SK-N-SH (cell line): ENCODE results near the gene BNIP5. TPM values are rescaled to one million over a fixed set of nuclear protein-coding genes. Genes with fewer than 3 reads are reported as not detected.

ENCODE experiments used
- CTCF ChIA-PET: fragments of 300-600, 350-600 bp; formaldehyde crosslinking; extraction: SDS; loops from one replicate; lab custom pipeline; 2021; lab: Yijun Ruan, JAX
- POLR2A ChIA-PET: fragments of 350-600 bp; sonication (Branson Sonifier 250); formaldehyde crosslinking; extraction: SDS; loops from one replicate; lab custom pipeline; 2020; ENCODE audit warnings: antibody characterized with exemption, inconsistent platforms; lab: Yijun Ruan, JAX
- DNase-seq: peaks from one replicate; pipeline ENCODE4 v3.0.0; 2012
- H2AFZ ChIP-seq: fragments of 200-600 bp; sonication (generic); 2 replicates; pipeline ENCODE4 v1.8.1; 2016; ENCODE audit warnings: antibody characterized with exemption, mild to moderate bottlenecking, low read depth
- H3F3A ChIP-seq: fragments of 200-600 bp; sonication (generic); replicated peaks from 2 replicates; pipeline ENCODE3; 2016; ENCODE audit warnings: antibody characterized with exemption, mild to moderate bottlenecking; ENCODE audit not compliant: insufficient read depth
- H3K27ac ChIP-seq, 2 experiments: fragments of 200-500 bp in 1 of 2; fragments of 200-600 bp in 1 of 2; sonication (Bioruptor generic) in 1 of 2; sonication (generic), shearing (Covaris generic) in 1 of 2; 2 replicates each; pipeline versions ENCODE4 v1.5.1 to v1.6.1; 2014 to 2016; ENCODE audit warnings: low read depth in 2 of 2, inconsistent platforms in 1 of 2, low read length in 1 of 2, mild to moderate bottlenecking in 1 of 2, mixed read lengths in 1 of 2
- H3K27me3 ChIP-seq: fragments of 200-600 bp; sonication (generic), shearing (Covaris generic); 2 replicates; pipeline ENCODE4 v1.6.1; 2016; ENCODE audit warnings: mixed run types; ENCODE audit not compliant: insufficient read depth
- H3K36me3 ChIP-seq, 2 experiments: fragments of 200-500 bp in 1 of 2; fragments of 200-600 bp in 1 of 2; sonication (Bioruptor generic) in 1 of 2; sonication (generic) in 1 of 2; replicated peaks in 1 of 2; 2 replicates each; pipeline versions ENCODE3 to v1.5.1; 2014 to 2016; ENCODE audit warnings: low read length in 1 of 2, mild to moderate bottlenecking in 1 of 2; ENCODE audit not compliant: insufficient read depth in 2 of 2, control insufficient read depth in 1 of 2
- H3K4me1 ChIP-seq, 2 experiments: fragments of 200-500 bp in 1 of 2; fragments of 200-600 bp in 1 of 2; sonication (Bioruptor generic) in 1 of 2; sonication (generic), shearing (Covaris generic) in 1 of 2; 2 replicates each; pipeline versions ENCODE4 v1.5.1 to v1.6.1; 2014 to 2016; ENCODE audit warnings: low read depth in 1 of 2, low read length in 1 of 2, mixed run types in 1 of 2; ENCODE audit not compliant: insufficient read depth in 2 of 2, control insufficient read depth in 1 of 2
- H3K4me2 ChIP-seq: fragments of 200-600 bp; sonication (generic), shearing (Covaris generic); 2 replicates; pipeline ENCODE4 v1.6.1; 2017; ENCODE audit warnings: mixed run types
- H3K4me3 ChIP-seq, 2 experiments: fragments of 200-500 bp in 1 of 2; fragments of 200-600 bp in 1 of 2; sonication (Bioruptor generic) in 1 of 2; sonication (generic), shearing (Covaris generic) in 1 of 2; 2 replicates each; pipeline versions ENCODE4 v1.5.1 to v1.8.1; 2014 to 2016; ENCODE audit warnings: low read depth in 2 of 2, inconsistent platforms in 1 of 2, low read length in 1 of 2, mild to moderate bottlenecking in 1 of 2, mixed read lengths in 1 of 2, moderate library complexity in 1 of 2
- H3K79me2 ChIP-seq: fragments of 200-600 bp; sonication (generic); 2 replicates; pipeline ENCODE4 v1.8.1; 2017; ENCODE audit warnings: mild to moderate bottlenecking; ENCODE audit not compliant: insufficient read depth
- H3K9ac ChIP-seq: fragments of 200-600 bp; sonication (generic); 2 replicates; pipeline ENCODE4 v1.6.1; 2017; ENCODE audit warnings: mixed run types
- H3K9me2 ChIP-seq: fragments of 200-600 bp; sonication (generic); 2 replicates; pipeline ENCODE4 v1.6.1; 2017; ENCODE audit warnings: mixed run types
- H3K9me3 ChIP-seq: fragments of 200-600 bp; sonication (generic); 2 replicates; pipeline ENCODE4 v1.6.1; 2017; ENCODE audit warnings: mixed run types, mild to moderate bottlenecking, moderate library complexity
- H4K20me1 ChIP-seq: fragments of 200-600 bp; sonication (generic); 2 replicates; pipeline ENCODE4 v1.6.1; 2017; ENCODE audit warnings: mild to moderate bottlenecking, mixed run types; ENCODE audit not compliant: insufficient read depth
- EZH2phosphoT487 ChIP-seq: fragments of 200-600 bp; sonication (generic); IDR thresholded peaks from 2 replicates; pipeline ENCODE4 v1.6.1; 2017; ENCODE audit warnings: low read depth, mixed run types, mild to moderate bottlenecking, antibody characterized with exemption, moderate library complexity, borderline replicate concordance
- FOXJ3 ChIP-seq: sonication (generic); formaldehyde crosslinking; IDR thresholded peaks from 2 replicates; pipeline ENCODE4 v1.5.1; 2020; ENCODE audit warnings: mild to moderate bottlenecking, missing genetic modification reagents
- FOXM1 ChIP-seq: IDR thresholded peaks from 2 replicates; pipeline ENCODE4 v1.4.0; 2012; ENCODE audit warnings: low read depth, mild to moderate bottlenecking
- GABPA ChIP-seq: IDR thresholded peaks from 2 replicates; pipeline ENCODE4 v1.4.0; 2012; ENCODE audit warnings: low read depth, mild to moderate bottlenecking
- JUND ChIP-seq: IDR thresholded peaks from 2 replicates; pipeline ENCODE4 v1.4.0; 2012
- NRF1 ChIP-seq: IDR thresholded peaks from 2 replicates; pipeline ENCODE4 v1.6.1; 2012; ENCODE audit warnings: low read depth, mild to moderate bottlenecking, low read length
- TEAD4 ChIP-seq: IDR thresholded peaks from 2 replicates; pipeline ENCODE4 v1.4.0; 2012; ENCODE audit warnings: mild to moderate bottlenecking, borderline replicate concordance; ENCODE audit not compliant: insufficient read depth
- WGBS: methylation state at CpG from one replicate; pipeline ENCODE4 v1.1.6; 2017; ENCODE audit warnings: low lambda C conversion rate; 5-methylcytosine and 5-hydroxymethylcytosine counted together
- polyA plus RNA-seq, 3 experiments: library from polyadenylated mRNA; depleted of rRNA; stranded (reverse); fragments of >200 nt; gene quantifications; 2 replicates each; pipeline ENCODE4 v1.2.3, GENCODE V29; 2012
- TF ChIP-seq, protein P1 (sequence below): fragments of 200-600 bp; sonication (generic); IDR thresholded peaks from 2 replicates; pipeline ENCODE4 v1.6.1; 2017; ENCODE audit warnings: antibody characterized with exemption, mild to moderate bottlenecking, moderate library complexity
- TF ChIP-seq, protein P2 (sequence below): fragments of 150-350 bp; IDR thresholded peaks from 2 replicates; pipeline ENCODE4 v1.6.1; 2016; ENCODE audit warnings: mild to moderate bottlenecking, low read depth, low read length
- TF ChIP-seq, protein P3 (sequence below): IDR thresholded peaks from 2 replicates; pipeline ENCODE4 v1.6.1; 2012; ENCODE audit warnings: mild to moderate bottlenecking, low read depth, low read length, moderate library complexity
- TF ChIP-seq, protein P4 (sequence below): IDR thresholded peaks from 2 replicates; pipeline ENCODE4 v1.4.0; 2012; ENCODE audit warnings: low read depth
- TF ChIP-seq, protein P5 (sequence below): IDR thresholded peaks from 2 replicates; pipeline ENCODE4 v1.4.0; 2012; ENCODE audit warnings: low read depth, borderline replicate concordance
- TF ChIP-seq, protein P6 (sequence below): fragments of 150-350 bp; IDR thresholded peaks from 2 replicates; pipeline ENCODE4 v1.6.1; 2017; ENCODE audit warnings: antibody characterized with exemption, low read length, low read depth, borderline replicate concordance

The BNIP5 gene
- polyA plus RNA-seq, 1 of the 3 experiments (the other 2 are of a cell fraction) = not detected

DNA sequence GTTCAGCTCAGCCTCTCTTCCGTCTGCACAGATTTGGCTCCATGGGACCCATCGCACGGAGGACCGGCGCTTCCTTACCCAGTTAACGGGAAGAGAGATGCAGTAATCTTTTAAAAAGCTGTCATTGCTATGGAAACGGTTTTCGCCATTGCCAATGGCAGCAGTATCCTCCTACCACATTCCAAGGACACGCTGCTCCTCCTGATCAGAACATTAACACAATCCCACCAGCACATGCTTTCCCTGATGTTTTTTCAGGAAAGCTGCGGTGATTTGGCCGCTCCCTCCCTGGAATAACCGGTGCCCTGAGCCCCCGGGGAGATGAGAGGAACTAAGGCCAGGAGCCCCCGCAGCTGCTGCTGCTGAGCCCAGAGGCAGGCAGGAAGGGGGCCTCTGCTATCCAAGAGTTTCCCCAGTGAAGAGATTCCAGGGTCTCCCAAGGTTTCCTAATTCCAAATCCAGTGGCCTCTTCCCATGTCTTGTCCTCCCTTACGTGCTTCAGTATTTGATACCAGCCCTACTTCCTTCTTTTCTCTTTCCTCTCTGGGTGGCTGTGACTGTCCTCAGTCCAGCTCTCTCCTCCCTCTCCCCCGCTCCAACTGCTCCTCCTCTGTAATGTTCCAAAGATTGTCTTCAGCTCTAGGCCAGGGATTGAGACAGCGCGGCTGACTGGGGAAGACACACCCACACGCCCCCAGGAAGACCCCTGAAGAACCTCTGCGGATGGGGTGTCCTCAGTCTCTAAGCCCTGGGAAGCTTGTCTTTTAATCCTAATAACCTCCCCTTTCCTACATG, 2.6 kb downstream of the BNIP5 start:
- TF ChIP-seq, protein P1, sequence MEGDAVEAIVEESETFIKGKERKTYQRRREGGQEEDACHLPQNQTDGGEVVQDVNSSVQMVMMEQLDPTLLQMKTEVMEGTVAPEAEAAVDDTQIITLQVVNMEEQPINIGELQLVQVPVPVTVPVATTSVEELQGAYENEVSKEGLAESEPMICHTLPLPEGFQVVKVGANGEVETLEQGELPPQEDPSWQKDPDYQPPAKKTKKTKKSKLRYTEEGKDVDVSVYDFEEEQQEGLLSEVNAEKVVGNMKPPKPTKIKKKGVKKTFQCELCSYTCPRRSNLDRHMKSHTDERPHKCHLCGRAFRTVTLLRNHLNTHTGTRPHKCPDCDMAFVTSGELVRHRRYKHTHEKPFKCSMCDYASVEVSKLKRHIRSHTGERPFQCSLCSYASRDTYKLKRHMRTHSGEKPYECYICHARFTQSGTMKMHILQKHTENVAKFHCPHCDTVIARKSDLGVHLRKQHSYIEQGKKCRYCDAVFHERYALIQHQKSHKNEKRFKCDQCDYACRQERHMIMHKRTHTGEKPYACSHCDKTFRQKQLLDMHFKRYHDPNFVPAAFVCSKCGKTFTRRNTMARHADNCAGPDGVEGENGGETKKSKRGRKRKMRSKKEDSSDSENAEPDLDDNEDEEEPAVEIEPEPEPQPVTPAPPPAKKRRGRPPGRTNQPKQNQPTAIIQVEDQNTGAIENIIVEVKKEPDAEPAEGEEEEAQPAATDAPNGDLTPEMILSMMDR = no peak
- no peak for TF ChIP-seq TEAD4
- no peak for TF ChIP-seq FOXM1
- TF ChIP-seq FOXJ3 (CRISPR knock-in tag) = no peak
- TF ChIP-seq, protein P2, sequence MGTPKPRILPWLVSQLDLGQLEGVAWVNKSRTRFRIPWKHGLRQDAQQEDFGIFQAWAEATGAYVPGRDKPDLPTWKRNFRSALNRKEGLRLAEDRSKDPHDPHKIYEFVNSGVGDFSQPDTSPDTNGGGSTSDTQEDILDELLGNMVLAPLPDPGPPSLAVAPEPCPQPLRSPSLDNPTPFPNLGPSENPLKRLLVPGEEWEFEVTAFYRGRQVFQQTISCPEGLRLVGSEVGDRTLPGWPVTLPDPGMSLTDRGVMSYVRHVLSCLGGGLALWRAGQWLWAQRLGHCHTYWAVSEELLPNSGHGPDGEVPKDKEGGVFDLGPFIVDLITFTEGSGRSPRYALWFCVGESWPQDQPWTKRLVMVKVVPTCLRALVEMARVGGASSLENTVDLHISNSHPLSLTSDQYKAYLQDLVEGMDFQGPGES = no peak
- TF ChIP-seq GABPA = no peak
- TF ChIP-seq EZH2phosphoT487 = no peak
- TF ChIP-seq, protein P3, sequence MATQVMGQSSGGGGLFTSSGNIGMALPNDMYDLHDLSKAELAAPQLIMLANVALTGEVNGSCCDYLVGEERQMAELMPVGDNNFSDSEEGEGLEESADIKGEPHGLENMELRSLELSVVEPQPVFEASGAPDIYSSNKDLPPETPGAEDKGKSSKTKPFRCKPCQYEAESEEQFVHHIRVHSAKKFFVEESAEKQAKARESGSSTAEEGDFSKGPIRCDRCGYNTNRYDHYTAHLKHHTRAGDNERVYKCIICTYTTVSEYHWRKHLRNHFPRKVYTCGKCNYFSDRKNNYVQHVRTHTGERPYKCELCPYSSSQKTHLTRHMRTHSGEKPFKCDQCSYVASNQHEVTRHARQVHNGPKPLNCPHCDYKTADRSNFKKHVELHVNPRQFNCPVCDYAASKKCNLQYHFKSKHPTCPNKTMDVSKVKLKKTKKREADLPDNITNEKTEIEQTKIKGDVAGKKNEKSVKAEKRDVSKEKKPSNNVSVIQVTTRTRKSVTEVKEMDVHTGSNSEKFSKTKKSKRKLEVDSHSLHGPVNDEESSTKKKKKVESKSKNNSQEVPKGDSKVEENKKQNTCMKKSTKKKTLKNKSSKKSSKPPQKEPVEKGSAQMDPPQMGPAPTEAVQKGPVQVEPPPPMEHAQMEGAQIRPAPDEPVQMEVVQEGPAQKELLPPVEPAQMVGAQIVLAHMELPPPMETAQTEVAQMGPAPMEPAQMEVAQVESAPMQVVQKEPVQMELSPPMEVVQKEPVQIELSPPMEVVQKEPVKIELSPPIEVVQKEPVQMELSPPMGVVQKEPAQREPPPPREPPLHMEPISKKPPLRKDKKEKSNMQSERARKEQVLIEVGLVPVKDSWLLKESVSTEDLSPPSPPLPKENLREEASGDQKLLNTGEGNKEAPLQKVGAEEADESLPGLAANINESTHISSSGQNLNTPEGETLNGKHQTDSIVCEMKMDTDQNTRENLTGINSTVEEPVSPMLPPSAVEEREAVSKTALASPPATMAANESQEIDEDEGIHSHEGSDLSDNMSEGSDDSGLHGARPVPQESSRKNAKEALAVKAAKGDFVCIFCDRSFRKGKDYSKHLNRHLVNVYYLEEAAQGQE = no peak
- TF ChIP-seq, protein P4, sequence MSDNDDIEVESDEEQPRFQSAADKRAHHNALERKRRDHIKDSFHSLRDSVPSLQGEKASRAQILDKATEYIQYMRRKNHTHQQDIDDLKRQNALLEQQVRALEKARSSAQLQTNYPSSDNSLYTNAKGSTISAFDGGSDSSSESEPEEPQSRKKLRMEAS = no peak
- TF ChIP-seq NRF1 = no peak
- TF ChIP-seq, protein P5, sequence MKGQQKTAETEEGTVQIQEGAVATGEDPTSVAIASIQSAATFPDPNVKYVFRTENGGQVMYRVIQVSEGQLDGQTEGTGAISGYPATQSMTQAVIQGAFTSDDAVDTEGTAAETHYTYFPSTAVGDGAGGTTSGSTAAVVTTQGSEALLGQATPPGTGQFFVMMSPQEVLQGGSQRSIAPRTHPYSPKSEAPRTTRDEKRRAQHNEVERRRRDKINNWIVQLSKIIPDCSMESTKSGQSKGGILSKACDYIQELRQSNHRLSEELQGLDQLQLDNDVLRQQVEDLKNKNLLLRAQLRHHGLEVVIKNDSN = no peak
- TF ChIP-seq, protein P6, sequence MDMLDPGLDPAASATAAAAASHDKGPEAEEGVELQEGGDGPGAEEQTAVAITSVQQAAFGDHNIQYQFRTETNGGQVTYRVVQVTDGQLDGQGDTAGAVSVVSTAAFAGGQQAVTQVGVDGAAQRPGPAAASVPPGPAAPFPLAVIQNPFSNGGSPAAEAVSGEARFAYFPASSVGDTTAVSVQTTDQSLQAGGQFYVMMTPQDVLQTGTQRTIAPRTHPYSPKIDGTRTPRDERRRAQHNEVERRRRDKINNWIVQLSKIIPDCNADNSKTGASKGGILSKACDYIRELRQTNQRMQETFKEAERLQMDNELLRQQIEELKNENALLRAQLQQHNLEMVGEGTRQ = no peak
- no peak for TF ChIP-seq JUND
- TF ChIP-seq, all 33 proteins: peak for 0
- no peaks in the 10 kb centered on the region for H3K9me3 ChIP-seq
- peaks cover 34% of the 10 kb centered on the region for H3K27me3 ChIP-seq
- CTCF ChIA-PET = interaction anchor here (1.1 to 1.9 kb wide), 5 partner anchors 12 to 32 kb away, joined by 3 to 11 read pairs (median 3); no protein-coding TSS in a partner anchor
- H3K36me3 ChIP-seq = no peaks in the 10 kb centered on the region
- no peak overlapping the region for H3K4me2 ChIP-seq
- no peaks in the 10 kb centered on the region for H3K9me2 ChIP-seq
- no peak overlapping the region for H3K27ac ChIP-seq
- no peaks in the 10 kb centered on the region for H3K4me1 ChIP-seq
- H2AFZ ChIP-seq = no peak overlapping the region
- H4K20me1 ChIP-seq = no peaks in the 10 kb centered on the region
- no peaks in the 10 kb centered on the region for H3K79me2 ChIP-seq
- no peak overlapping the region for H3K9ac ChIP-seq
- WGBS = 79% methylated on average over 20 of the region's 20 CpGs
- no peak for DNase-seq
- H3F3A ChIP-seq = no peaks in the 10 kb centered on the region
- no peak overlapping the region for H3K4me3 ChIP-seq
- POLR2A ChIA-PET = no interaction called here
